ENCODE results near the gene IRS2.

IRS2 gene

GRCh38 chr13:109778102-109778542 lies 8.3 kb downstream of the IRS2 start:
- H3K4me3 ChIP-seq (ENCODE audit: low read depth, low read length) = no peak overlapping the region
- TF ChIP-seq, protein P1, sequence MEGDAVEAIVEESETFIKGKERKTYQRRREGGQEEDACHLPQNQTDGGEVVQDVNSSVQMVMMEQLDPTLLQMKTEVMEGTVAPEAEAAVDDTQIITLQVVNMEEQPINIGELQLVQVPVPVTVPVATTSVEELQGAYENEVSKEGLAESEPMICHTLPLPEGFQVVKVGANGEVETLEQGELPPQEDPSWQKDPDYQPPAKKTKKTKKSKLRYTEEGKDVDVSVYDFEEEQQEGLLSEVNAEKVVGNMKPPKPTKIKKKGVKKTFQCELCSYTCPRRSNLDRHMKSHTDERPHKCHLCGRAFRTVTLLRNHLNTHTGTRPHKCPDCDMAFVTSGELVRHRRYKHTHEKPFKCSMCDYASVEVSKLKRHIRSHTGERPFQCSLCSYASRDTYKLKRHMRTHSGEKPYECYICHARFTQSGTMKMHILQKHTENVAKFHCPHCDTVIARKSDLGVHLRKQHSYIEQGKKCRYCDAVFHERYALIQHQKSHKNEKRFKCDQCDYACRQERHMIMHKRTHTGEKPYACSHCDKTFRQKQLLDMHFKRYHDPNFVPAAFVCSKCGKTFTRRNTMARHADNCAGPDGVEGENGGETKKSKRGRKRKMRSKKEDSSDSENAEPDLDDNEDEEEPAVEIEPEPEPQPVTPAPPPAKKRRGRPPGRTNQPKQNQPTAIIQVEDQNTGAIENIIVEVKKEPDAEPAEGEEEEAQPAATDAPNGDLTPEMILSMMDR (IDR thresholded peaks at IDR 0.05; ENCODE audit: low read depth, low read length) = no peak

DNA sequence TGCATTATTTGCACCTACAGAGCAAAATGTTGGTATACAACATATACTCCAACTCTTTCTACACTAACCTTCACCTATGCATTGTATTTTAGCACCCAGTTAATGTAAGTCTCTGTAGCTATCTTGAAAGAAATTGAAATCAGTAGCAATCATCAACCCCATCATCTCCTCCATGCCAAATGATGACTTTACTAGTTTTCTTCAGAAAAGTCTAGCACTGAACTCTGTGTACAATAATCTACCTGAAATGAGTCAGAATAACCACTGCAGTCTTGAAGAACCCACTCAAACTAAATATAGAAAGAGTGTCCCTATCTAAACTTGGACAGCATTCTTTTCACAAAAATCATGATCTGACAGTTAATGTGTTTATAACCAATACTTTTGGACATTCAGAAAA lies 9.8 kb downstream of the IRS2 start:
- no peak overlapping the region for H3K4me3 ChIP-seq (ENCODE audit: low read depth, low read length)
- TF ChIP-seq, protein P1 (IDR thresholded peaks at IDR 0.05; ENCODE audit: low read depth, low read length) = no peak

DNA sequence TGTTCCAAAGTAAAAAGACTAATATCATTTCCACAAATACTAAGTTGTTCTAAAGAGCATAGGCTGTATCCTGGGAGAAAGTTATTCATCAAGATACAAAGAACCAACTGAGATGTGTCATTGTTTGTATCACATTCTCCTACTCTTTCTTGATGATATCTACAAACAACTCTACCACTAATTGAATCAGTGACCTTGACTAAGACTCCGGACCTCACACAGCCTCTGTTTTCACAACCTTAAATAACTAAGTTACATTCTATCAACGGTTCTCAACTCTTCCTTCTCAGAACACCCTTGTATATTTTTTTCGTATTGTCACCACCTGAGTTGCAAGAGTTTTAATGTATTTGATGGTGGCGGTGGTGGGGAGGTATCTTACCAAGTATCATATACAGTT lies 12.6 kb downstream of the IRS2 start:
- TF ChIP-seq, protein P1 (IDR thresholded peaks at IDR 0.05; ENCODE audit: low read depth, low read length) = no peak
- no peak overlapping the region for H3K4me3 ChIP-seq (ENCODE audit: low read depth, low read length)

- no peak overlapping the region for H3K4me3 ChIP-seq (ENCODE audit: low read depth, low read length)
Observed at GRCh38 chr13:109773276-109773675, 13.1 kb downstream of the IRS2 start.

GRCh38 chr13:109771926-109772325 lies 14.5 kb downstream of the IRS2 start:
- TF ChIP-seq, protein P1 (IDR thresholded peaks at IDR 0.05; ENCODE audit: low read depth, low read length) = no peak
- no peak overlapping the region for H3K4me3 ChIP-seq (ENCODE audit: low read depth, low read length)

More at GRCh38 chr13:109773276-109773675, 13.1 kb downstream of the IRS2 start:
- TF ChIP-seq, protein P1 (IDR thresholded peaks at IDR 0.05; ENCODE audit: low read depth, low read length) = no peak

DNA sequence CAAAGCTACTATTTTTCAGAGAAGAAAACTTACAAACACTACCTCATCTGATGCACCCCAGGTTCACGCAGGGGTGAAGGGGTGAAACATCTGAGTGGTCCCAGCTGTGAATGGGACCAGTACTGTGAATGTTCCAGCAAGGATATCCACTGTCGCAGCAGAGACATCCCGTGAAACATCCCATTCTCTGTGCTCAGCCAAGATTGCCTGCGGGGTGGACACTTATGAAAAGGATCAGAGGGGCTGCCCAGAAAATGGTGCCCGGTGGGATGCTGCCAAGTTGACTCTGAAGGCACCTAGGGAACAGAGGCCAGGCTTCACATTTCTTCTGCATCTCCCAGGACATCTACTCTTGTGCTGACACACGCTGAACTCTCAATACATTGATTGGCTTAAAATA lies 15.9 kb downstream of the IRS2 start:
- TF ChIP-seq, protein P1 (IDR thresholded peaks at IDR 0.05; ENCODE audit: low read depth, low read length) = no peak
- no peak overlapping the region for H3K4me3 ChIP-seq (ENCODE audit: low read depth, low read length)

DNA sequence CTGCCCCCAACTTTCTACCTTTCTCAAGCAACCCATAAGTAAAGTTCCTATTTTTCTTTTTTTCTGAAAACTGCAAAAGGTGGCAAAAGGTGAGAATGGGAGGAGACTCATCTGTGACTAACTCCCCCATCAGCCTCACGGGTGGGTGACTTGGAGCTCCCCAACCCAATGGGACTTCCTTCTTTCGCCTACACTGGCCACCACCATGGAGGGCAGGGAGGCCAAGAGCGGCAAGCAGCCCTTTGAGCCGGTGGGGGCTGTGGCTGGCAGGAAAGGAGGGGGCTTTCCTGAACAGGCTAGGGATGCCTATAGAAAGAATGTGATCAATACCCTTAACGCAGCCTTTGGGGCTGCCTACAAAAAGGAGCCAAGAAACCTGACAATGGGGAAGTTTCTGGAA lies 16.5 kb downstream of the IRS2 start:
- no peak overlapping the region for H3K4me3 ChIP-seq (ENCODE audit: low read depth, low read length)
- TF ChIP-seq, protein P1 (IDR thresholded peaks at IDR 0.05; ENCODE audit: low read depth, low read length) = no peak
